Measurements from ENCODE around the gene CYP2F1.
A peak's percentile ranks its signal among the peaks of the same experiment; 100 is the strongest.
"Not testable (repeated sequence)": the region's sequence is repeated elsewhere in the genome, so short reads cannot be mapped to it uniquely, and the experiment has no call there.

CYP2F1 gene

GRCh38 chr19:41127362-41127761 lies 13.1 kb downstream of the CYP2F1 start:
- DNase-seq (ENCODE audit: low spot score), result not testable (repeated sequence)

GRCh38 chr19:41127801-41128300 lies 13.6 kb downstream of the CYP2F1 start:
- not testable (repeated sequence) for DNase-seq (ENCODE audit: low spot score)

GRCh38 chr19:41128692-41129091 lies 14.5 kb downstream of the CYP2F1 start:
- no peak for DNase-seq (ENCODE audit: low spot score)

- no peak for DNase-seq (ENCODE audit: low spot score)
These were observed 17.0 kb downstream of the CYP2F1 start for GRCh38 chr19:41131186-41131585.

GRCh38 chr19:41133260-41133659 lies 19.0 kb downstream of the CYP2F1 start:
- DNase-seq (ENCODE audit: low spot score), result no peak

- DNase-seq (ENCODE audit: low spot score), result no peak
These were observed 20.4 kb downstream of the CYP2F1 start for GRCh38 chr19:41134616-41135015.

- DNase-seq (ENCODE audit: low spot score), result not testable (repeated sequence)
These were observed 21.5 kb downstream of the CYP2F1 start for GRCh38 chr19:41135390-41136384.

- no peak for DNase-seq (ENCODE audit: low spot score)
These were observed 22.6 kb downstream of the CYP2F1 start for GRCh38 chr19:41136636-41137455.

GRCh38 chr19:41144403-41144802 lies 30.2 kb downstream of the CYP2F1 start:
- DNase-seq (ENCODE audit: low spot score), result peak; percentile 63

- no peak for DNase-seq (ENCODE audit: low spot score)
These were observed 35.6 kb downstream of the CYP2F1 start for GRCh38 chr19:41149831-41150230.

- not testable (repeated sequence) for DNase-seq (ENCODE audit: low spot score)
These were observed 36.8 kb downstream of the CYP2F1 start for GRCh38 chr19:41150986-41151385.

- DNase-seq (ENCODE audit: low spot score), result no peak
These were observed 39.8 kb downstream of the CYP2F1 start for GRCh38 chr19:41154060-41154459.

- no peak for DNase-seq (ENCODE audit: low spot score)
These were observed 42.0 kb downstream of the CYP2F1 start for GRCh38 chr19:41156207-41156606.

- DNase-seq (ENCODE audit: low spot score), result no peak
These were observed 45.6 kb downstream of the CYP2F1 start for GRCh38 chr19:41159881-41160280.

GRCh38 chr19:41161903-41162302 lies 47.7 kb downstream of the CYP2F1 start:
- DNase-seq (ENCODE audit: low spot score), result no peak

GRCh38 chr19:41166944-41167804 lies 52.9 kb downstream of the CYP2F1 start:
- DNase-seq (ENCODE audit: low spot score), result no peak

GRCh38 chr19:41172297-41173164 lies 58.3 kb downstream of the CYP2F1 start:
- no peak for DNase-seq (ENCODE audit: low spot score)

- DNase-seq (ENCODE audit: low spot score), result no peak
These were observed 60.2 kb downstream of the CYP2F1 start for GRCh38 chr19:41174297-41174928.

- DNase-seq (ENCODE audit: low spot score), result no peak
These were observed 61.9 kb downstream of the CYP2F1 start for GRCh38 chr19:41175801-41176777.
